Neural crest cell (in vitro differentiated cells): ENCODE data around the gene TSPAN12. TPM values are rescaled to one million over a fixed set of nuclear protein-coding genes. Genes with fewer than 3 reads are reported as not detected.

Experiments used
- DNase-seq: peaks from one replicate; pipeline ENCODE4 v3.0.0; 2021; ENCODE audit warnings: low read depth, mixed read lengths, low spot score
- H3K27ac Mint-ChIP-seq: one replicate; pipeline ENCODE4 v1.8.0; 2021; ENCODE audit warnings: mild to moderate bottlenecking, mixed read lengths; ENCODE audit not compliant: unreplicated experiment
- H3K27me3 Mint-ChIP-seq: 2 replicates; pipeline ENCODE4 v1.8.0; 2021; ENCODE audit warnings: low read depth, mild to moderate bottlenecking, mixed read lengths
- H3K36me3 Mint-ChIP-seq: 2 replicates; pipeline ENCODE4 v1.8.0; 2021; ENCODE audit warnings: low read depth, mild to moderate bottlenecking, mixed read lengths
- H3K4me1 Mint-ChIP-seq: 2 replicates; pipeline ENCODE4 v1.8.0; 2021; ENCODE audit warnings: mixed read lengths
- H3K4me3 Mint-ChIP-seq: one replicate; pipeline ENCODE4 v1.8.0; 2021; ENCODE audit warnings: mild to moderate bottlenecking, mixed read lengths
- H3K9me3 Mint-ChIP-seq: 2 replicates; pipeline ENCODE4 v1.8.0; 2021; ENCODE audit warnings: mixed read lengths
- CTCF ChIP-seq: fragments of 200-600 bp; sonication (generic); conservative IDR thresholded peaks from 2 replicates; pipeline ENCODE4 v1.5.0; 2021; ENCODE audit warnings: antibody characterized with exemption, mild to moderate bottlenecking
- total RNA-seq: library from RNA; stranded (reverse); gene quantifications from 2 replicates; pipeline ENCODE4 v1.2.1, GENCODE V29; 2021

TSPAN12 gene
- total RNA-seq, 1 donor from 2014 or later = 15.7 TPM

DNA sequence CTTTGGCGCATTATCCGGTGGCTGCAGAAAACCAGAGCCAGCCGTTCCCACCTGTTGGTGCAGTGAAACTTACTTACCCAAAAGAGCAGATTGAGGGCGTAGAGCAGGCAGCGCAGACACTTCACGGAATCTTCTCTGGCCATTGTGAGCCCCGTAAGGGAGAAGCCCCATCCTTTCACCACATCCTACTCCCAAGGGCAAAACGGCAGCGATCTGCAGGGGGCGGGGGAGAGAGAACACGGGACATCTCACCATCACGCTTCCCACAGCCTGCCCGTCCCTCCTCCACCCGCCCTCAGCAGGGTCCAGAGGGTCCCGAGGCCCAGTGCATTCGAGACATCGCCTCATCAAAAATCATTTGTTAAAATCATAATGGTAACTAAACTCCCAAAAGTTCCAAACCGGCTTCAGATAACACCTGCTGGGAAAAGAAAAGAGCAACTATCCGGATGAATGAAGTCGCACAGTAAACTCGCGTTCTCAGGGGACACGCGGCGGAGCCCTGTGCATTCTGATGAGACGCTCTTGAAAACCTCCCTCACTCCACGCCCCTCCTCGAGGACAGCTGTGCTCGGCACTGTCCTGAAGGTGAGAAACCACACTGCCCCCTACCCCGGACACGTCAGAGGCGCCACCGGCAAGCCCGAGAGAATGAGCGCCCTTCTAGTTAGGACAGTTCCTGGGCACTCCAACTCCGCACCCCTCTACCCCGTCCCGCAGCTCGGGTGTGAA, 1.2 kb downstream of the TSPAN12 start:
- TF ChIP-seq CTCF = no peak
- Mint-ChIP-seq H3K27ac (peak overlapping the region; percentile 97), H3K36me3 (peaks cover 2% of the 10 kb centered on the region), H3K4me1 (peaks cover 21% of the 10 kb centered on the region), H3K9me3 (no peaks in the 10 kb centered on the region), H3K4me3 (peak overlapping the region; percentile 95), H3K27me3 (no peaks in the 10 kb centered on the region)
- DNase-seq = peak; percentile 60

DNA sequence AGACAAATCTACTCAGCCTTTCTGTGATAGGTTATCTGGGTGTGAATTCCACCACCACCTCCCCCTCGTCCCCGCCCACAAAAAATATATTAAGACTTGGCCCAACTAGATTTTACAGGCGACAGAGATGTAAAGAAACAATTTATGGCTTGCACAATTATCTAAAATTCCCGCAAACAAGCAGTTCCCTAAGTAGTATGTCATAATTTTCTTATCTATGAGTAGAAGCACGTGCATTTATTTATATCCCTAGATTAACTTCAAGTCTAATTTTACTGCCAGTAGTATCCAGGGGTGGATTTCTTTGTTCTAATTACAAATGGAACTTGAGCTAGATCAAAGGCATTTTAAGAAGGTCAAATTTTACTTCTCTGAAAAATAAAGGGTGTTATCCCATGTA, 1.7 kb downstream of the TSPAN12 start:
- DNase-seq = no peak
- Mint-ChIP-seq H3K27me3 (no peaks in the 10 kb centered on the region), H3K4me3 (peak overlapping the region; percentile 95), H3K9me3 (no peaks in the 10 kb centered on the region), H3K4me1 (peaks cover 21% of the 10 kb centered on the region), H3K36me3 (peaks cover 2% of the 10 kb centered on the region), H3K27ac (no peak overlapping the region)
- no peak for TF ChIP-seq CTCF

DNA sequence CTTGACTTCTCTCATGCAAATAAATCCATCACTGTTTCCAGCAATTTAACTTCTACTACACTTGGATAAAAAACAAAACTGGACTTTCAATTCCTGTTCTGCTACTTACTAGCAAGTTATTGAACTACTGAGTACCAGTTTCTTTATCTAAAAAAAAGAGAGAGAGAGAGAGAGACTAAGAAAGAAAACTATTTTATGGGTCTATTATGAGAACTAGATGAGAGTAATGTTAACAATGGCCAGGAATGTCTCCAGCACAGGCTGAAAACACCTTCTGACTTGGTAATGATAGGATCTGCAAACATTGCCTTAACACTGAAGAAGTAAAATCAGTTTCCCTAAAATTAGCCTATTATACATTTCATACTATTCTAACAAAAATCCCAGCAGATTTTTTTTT, 5.2 kb downstream of the TSPAN12 start:
- no peaks in the 10 kb centered on the region for H3K9me3 Mint-ChIP-seq
- no peak for DNase-seq
- H3K4me1 Mint-ChIP-seq = peaks cover 12% of the 10 kb centered on the region
- H3K4me3 Mint-ChIP-seq = no peak overlapping the region
- no peaks in the 10 kb centered on the region for H3K27me3 Mint-ChIP-seq
- no peak for TF ChIP-seq CTCF
- peaks cover 4% of the 10 kb centered on the region for H3K36me3 Mint-ChIP-seq
- no peak overlapping the region for H3K27ac Mint-ChIP-seq

- DNase-seq = no peak
- no peak for TF ChIP-seq CTCF
Measured at GRCh38 chr7:120843109-120843508, 14.8 kb downstream of the TSPAN12 start.

GRCh38 chr7:120842121-120842621, 15.8 kb downstream of the TSPAN12 start:
- H3K36me3 Mint-ChIP-seq = peaks cover 37% of the 10 kb centered on the region
- peaks cover 4% of the 10 kb centered on the region for H3K4me1 Mint-ChIP-seq
- H3K9me3 Mint-ChIP-seq = peaks cover 12% of the 10 kb centered on the region
- no peak overlapping the region for H3K27ac Mint-ChIP-seq
- H3K4me3 Mint-ChIP-seq = no peak overlapping the region
- no peak for DNase-seq
- H3K27me3 Mint-ChIP-seq = no peaks in the 10 kb centered on the region
- TF ChIP-seq CTCF = no peak

More at GRCh38 chr7:120843109-120843508, 14.8 kb downstream of the TSPAN12 start:
- peaks cover 4% of the 10 kb centered on the region for H3K4me1 Mint-ChIP-seq
- H3K27me3 Mint-ChIP-seq = no peaks in the 10 kb centered on the region
- H3K4me3 Mint-ChIP-seq = no peak overlapping the region
- no peak overlapping the region for H3K27ac Mint-ChIP-seq
- peaks cover 12% of the 10 kb centered on the region for H3K9me3 Mint-ChIP-seq
- peaks cover 37% of the 10 kb centered on the region for H3K36me3 Mint-ChIP-seq
